HepG2 (cell line): ENCODE measurements around the gene TPX2. TPM values are rescaled to one million over a fixed set of nuclear protein-coding genes. Genes with fewer than 3 reads are reported as not detected.
A peak's percentile ranks its signal among the peaks of the same experiment; 100 is the strongest.

Experiments used
- ATF7-NPFF ChIP-seq: sonication (generic); formaldehyde crosslinking; IDR thresholded peaks from 2 replicates; pipeline ENCODE4 v1.8.1; 2023; ENCODE audit warnings: mild to moderate bottlenecking, low read depth, missing genetic modification reagents, moderate library complexity
- CERS6 ChIP-seq: sonication (generic); formaldehyde crosslinking; IDR thresholded peaks from 2 replicates; pipeline ENCODE4 v1.5.0; 2020; ENCODE audit warnings: missing genetic modification reagents
- CHD4 ChIP-seq: fragments of 200-600 bp; sonication (generic); IDR thresholded peaks from 2 replicates; pipeline ENCODE4 v1.7.0; 2017; ENCODE audit warnings: mild to moderate bottlenecking, low read length, borderline replicate concordance
- DMTF1 ChIP-seq: sonication (generic); formaldehyde crosslinking; IDR thresholded peaks from 2 replicates; pipeline ENCODE4 v1.4.0; 2020; ENCODE audit warnings: mild to moderate bottlenecking, missing genetic modification reagents
- HOXD1 ChIP-seq: sonication (generic); formaldehyde crosslinking; IDR thresholded peaks from 2 replicates; pipeline ENCODE4 v1.5.0; 2020; ENCODE audit warnings: missing genetic modification reagents
- KDM6A ChIP-seq: IDR thresholded peaks from 2 replicates; pipeline ENCODE4 v1.6.1; 2016; ENCODE audit warnings: low read depth
- NR2F2 ChIP-seq: IDR thresholded peaks from 2 replicates; pipeline ENCODE4 v1.6.1; 2012; ENCODE audit warnings: low read depth, inconsistent platforms, borderline replicate concordance
- PAXIP1 ChIP-seq: sonication (generic); formaldehyde crosslinking; conservative IDR thresholded peaks from 2 replicates; pipeline ENCODE4 v1.4.0; 2020; ENCODE audit warnings: mild to moderate bottlenecking, missing genetic modification reagents, moderate library complexity
- PHF5A ChIP-seq: IDR thresholded peaks from one replicate; pipeline ENCODE4 v1.6.1; 2018; ENCODE audit warnings: low read depth, missing genetic modification reagents; ENCODE audit not compliant: unreplicated experiment
- SOX6 ChIP-seq, 2 experiments: fragments of 450-650 bp in 1 of 2; sonication (generic) in 1 of 2; formaldehyde crosslinking in 1 of 2; IDR thresholded peaks; 2 replicates each; pipeline versions ENCODE4 v1.4.0 to v1.6.1; 2017 to 2020; ENCODE audit warnings: antibody characterized with exemption in 1 of 2, mild to moderate bottlenecking in 1 of 2, missing genetic modification reagents in 1 of 2
- THYN1 ChIP-seq: sonication (generic); formaldehyde crosslinking; IDR thresholded peaks from 2 replicates; pipeline ENCODE4 v1.8.1; 2023; ENCODE audit warnings: low read depth, mild to moderate bottlenecking, moderate library complexity, missing genetic modification reagents, borderline replicate concordance
- YEATS2 ChIP-seq: sonication (generic); formaldehyde crosslinking; IDR thresholded peaks from 2 replicates; pipeline ENCODE4 v1.4.0; 2020; ENCODE audit warnings: missing genetic modification reagents, borderline replicate concordance
- ZBTB33 ChIP-seq: sonication (generic); formaldehyde crosslinking; IDR thresholded peaks from 2 replicates; pipeline ENCODE4 v1.4.0; 2020; ENCODE audit warnings: missing genetic modification reagents
- ZBTB42 ChIP-seq: sonication (generic); formaldehyde crosslinking; IDR thresholded peaks from 2 replicates; pipeline ENCODE4 v1.5.0; 2020; ENCODE audit warnings: mild to moderate bottlenecking, missing genetic modification reagents
- ZNF333 ChIP-seq: sonication (generic); formaldehyde crosslinking; IDR thresholded peaks from 2 replicates; pipeline ENCODE4 v1.4.0; 2020; ENCODE audit warnings: mild to moderate bottlenecking, missing genetic modification reagents, borderline replicate concordance
- ZSCAN30 ChIP-seq: sonication (generic); formaldehyde crosslinking; IDR thresholded peaks from 2 replicates; pipeline ENCODE4 v1.5.0; 2020; ENCODE audit warnings: mild to moderate bottlenecking, missing genetic modification reagents
- polyA plus RNA-seq, 8 experiments: library from polyadenylated mRNA; depleted of rRNA in 3 of 8; stranded (reverse) in 7 of 8; unstranded in 1 of 8; fragments of >200 nt; fragmentation: Illumina TruSeq in 4 of 8; extraction: Trizol in 4 of 8; gene quantifications; 2 replicates each; pipeline versions ENCODE4 v1.2.1 to v1.2.3, GENCODE V29; 2011 to 2016; ENCODE audit warnings: low read depth in 4 of 8, missing spikeins in 1 of 8, mixed read lengths in 1 of 8; ENCODE audit not compliant: insufficient read depth in 1 of 8
- total RNA-seq, 5 experiments: library from RNA; depleted of rRNA; stranded (reverse); fragments of >200 nt; fragmentation: Illumina TruSeq; extraction: Trizol; gene quantifications; 2 replicates each; pipeline ENCODE4 v1.2.3, GENCODE V29; 2016; ENCODE audit warnings: low read depth in 1 of 5
- TF ChIP-seq, protein P1 (sequence below): sonication (generic); formaldehyde crosslinking; IDR thresholded peaks from 2 replicates; pipeline ENCODE4 v1.8.0; 2023; ENCODE audit warnings: mild to moderate bottlenecking, missing genetic modification reagents

TPX2 gene
- total and polyA plus RNA-seq, 2 of the 13 experiments (the other 11 are each of a cell fraction or from before 2014, with no cell fraction given) = 34.3 to 124 TPM

DNA sequence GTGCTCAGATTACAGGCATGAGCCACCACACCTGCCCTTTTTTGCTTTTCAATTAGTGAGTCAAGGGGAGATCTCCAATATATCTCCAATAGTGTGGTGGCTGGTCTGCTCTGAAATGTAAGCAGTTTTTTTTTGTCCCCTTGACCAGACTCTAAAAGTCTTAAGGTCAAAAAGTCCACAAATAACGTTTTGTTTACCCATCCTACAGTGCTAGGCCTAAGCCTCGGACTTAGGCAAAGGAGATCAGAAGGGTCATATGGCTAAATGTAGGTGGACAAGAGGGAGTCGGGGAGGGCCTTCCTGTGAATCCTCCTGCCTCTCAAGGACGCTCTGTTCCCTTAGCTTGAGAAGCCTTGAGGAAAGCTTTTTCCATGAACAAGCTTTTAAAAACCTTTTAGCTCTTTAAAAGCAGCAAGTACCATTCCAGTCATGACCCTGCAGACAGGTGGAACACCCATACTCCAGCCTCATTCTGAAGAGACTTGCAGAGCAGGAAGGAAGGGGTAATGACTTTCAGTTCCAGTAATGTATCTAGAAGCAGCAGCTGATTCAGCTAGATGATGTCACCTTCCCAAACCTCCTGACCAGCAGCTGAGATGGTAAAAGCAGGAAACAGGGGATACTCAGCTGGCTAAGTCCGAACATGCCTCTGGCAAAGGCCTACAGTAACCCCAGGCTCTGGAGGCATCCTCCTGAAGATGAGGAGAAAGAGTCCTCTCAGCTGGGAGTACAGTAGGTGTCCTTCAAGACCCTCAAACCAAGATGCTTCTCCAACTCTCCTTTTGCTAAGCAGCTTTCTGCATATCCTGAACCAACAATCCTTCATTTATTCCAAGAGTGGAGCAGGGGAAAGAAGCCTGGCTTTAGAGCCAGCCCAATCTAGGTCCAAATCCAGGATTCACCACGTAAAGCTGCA is 40.0 kb upstream of the TPX2 start (continued):
- TF ChIP-seq HOXD1 (no peak), ZBTB33 (CRISPR knock-in tag) (peak; percentile 44; the same call in 1 of the 2 replicates), PAXIP1 (peak; percentile 90), ZNF333 (CRISPR knock-in tag) (0 out of 2 replicates have a peak, but pooled peaks have one; percentile 63), CHD4 (peak; percentile 25; the same call in 1 of the 2 replicates), ZSCAN30 (no peak; the same call in 1 of the 2 replicates), ZBTB42 (no peak), ATF7-NPFF (CRISPR knock-in tag) (no peak), PHF5A (peak; percentile 14), YEATS2 (peak; percentile 40; the same call in 1 of the 2 replicates), DMTF1 (0 out of 2 replicates have a peak, but pooled peaks have one; percentile 15), CERS6 (no peak), KDM6A (peak; percentile 72), SOX6 (IDR thresholded peaks at IDR 0.05) (no peak), SOX6 (CRISPR knock-in tag; IDR thresholded peaks at IDR 0.05) (peak; percentile 72; the same call in 1 of the 2 replicates), THYN1 (CRISPR knock-in tag) (no peak), NR2F2 (peak; percentile 80)
- TF ChIP-seq, protein P1, sequence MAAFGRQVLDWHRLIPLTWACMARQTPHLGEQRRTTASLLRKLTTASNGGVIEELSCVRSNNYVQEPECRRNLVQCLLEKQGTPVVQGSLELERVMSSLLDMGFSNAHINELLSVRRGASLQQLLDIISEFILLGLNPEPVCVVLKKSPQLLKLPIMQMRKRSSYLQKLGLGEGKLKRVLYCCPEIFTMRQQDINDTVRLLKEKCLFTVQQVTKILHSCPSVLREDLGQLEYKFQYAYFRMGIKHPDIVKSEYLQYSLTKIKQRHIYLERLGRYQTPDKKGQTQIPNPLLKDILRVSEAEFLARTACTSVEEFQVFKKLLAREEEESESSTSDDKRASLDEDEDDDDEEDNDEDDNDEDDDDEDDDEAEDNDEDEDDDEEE (CRISPR knock-in tag) = 0 out of 2 replicates have a peak, but pooled peaks have one; percentile 64
